Left forelimb (tissue), 1 donor: Measurements from ENCODE around the gene NDUFS8.

Source experiments
- DNase-seq: peaks from one replicate; pipeline ENCODE4 v3.0.0-alpha.2; 2018; ENCODE audit warnings: low spot score

Gene NDUFS8

DNA sequence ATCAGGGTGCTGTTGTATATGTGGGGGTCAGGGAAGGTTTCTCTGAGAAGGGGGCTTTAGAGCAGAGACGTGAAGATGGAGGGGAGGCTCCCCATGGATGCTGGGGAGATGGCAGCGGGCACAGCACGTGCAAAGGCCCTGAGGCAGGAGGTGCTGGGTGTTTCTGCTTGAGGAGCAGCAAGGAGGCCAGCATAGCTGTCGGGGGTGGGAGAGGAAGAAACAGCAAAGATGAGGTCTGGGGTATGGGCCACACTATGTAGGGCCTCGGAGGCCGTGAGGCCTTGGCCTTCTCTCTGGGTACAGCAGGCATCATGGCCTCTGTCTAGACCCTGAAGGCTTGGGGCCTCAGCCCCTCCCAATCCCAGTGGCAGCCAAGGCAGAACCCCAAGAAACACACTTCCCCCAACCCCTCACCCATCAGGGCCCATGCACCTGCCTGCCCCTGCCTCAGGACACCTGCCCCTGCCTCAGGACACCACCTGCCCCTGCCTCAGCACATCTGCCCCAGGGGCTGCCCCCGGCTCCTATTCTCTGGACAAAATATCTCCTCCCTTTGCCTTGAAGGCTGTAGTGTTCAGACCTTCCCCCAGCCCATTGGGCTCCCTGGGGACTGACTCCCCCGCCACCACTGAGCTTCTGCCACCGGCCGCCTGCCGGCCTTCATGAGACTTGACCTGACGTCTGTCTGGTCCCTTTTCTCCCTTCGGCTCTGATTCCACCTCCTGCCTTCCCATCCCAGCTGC, 14.1 kb upstream of the NDUFS8 start:
- no peak for DNase-seq

DNA sequence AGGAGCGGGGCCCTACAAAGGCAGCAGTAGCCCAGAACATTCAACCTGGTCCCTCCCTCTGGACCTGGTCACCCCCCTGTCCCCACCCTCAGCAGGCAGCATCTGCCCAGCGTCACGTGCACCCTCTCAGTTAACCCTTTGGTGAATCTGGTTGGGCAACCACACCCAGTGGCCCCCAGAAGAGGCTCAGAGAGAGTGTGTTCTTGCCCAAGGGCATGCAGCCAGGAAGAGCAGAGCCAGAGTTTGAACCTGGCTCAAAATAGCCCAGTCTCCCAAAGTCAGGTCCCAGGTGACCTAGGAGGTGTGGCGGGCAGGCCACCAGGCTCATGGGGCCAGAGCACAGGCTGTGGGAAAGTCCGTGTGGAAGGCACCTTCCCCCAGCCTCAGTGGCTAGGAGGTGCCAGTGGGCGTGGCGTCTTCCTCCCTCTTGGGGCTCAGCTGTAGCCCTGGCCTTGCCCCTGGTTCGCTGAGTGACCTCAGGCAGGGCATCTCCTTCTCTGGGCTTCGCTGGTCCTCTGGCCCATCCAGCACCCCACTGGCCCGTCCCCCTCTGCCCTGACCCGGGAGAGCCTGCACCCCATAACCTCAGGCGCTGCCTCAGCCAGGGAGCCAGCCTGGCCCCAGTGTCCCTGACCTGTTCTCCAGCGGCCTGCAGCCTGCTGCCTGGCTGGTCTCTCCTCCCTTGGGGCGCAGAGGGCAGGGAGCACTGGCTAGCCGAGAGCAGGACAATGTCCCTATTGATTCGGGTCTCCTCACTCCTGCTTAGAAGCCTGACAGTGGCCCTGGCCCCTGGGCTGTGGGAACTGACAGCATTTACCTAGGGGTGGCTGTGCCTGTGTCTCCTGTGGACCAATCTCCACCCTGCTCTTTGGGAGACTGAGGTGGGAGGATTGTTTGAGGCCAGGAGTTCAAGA, 13.3 kb upstream of the NDUFS8 start:
- DNase-seq, result no peak

DNA sequence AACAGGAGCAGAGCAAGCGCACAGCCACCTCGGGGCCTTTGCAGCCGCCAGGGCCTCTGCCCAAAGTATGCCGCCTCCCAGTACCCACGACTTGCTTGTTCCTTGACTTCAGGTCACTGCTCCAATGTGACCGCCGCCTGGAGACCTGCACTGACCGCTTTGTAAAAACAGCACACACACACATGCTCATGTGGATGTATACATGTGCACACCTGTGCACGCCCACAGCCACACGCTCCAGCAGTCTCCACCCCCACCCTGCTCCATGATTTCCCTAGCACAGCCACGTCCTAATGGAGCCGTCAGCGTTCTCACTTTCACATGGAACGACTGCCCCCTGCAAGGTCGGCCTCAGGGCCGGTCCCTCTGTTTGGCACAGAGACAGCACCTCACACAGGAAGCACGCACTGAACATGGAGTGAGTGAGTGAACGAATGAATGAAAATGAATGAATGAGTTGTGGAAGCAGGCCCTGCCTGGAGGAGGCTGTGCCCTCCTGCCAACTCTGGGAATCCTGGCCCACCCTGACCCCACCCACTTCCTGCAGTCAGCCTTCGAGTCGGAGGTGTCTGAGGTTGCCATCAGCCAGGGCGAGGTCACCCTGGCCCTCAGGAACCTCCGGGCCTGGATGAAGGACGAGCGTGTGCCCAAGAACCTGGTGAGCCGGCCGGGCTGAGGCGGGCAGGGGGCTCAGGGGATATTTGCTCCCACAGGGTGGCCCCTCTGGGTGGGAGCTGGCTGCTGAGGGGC, 12.3 kb upstream of the NDUFS8 start:
- no peak for DNase-seq

DNA sequence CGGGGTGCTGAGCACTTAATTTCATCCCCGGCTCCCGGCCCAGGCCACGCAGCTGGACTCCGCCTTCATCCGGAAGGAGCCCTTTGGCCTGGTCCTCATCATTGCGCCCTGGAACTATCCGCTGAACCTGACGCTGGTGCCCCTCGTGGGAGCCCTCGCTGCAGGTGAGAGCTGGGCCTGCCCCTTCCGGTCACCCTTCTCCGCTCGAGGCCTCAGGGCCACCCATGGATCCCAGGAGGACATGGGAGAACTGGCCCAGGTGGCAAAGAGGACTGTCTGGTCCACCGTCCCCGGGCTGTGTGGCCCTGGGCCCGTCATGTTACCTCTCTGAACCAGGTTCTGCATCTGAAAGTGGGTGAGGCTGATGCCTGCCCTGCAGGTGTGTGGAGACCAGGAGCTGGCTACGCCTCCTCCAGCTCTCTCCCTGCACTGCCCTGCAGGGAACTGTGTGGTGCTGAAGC, 11.7 kb upstream of the NDUFS8 start:
- no peak for DNase-seq

DNA sequence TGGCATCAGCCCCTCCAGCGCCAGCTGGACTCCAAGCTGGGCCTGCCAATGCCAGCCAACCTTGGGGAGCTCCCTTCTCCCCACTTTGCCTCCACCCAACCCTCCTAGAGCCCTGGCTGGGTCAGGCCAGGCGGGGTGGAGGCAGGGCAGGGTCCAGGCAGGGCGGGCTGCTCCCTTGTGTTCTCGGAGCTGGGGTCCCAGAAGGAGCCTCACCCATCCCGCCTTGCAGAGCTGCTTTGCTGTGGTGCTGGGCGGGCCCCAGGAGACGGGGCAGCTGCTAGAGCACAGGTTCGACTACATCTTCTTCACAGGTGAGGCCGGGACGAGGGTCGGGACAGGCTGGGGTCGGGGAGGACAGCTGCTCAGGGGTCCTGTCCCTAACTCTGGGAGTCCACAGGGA, 11.0 kb upstream of the NDUFS8 start:
- no peak for DNase-seq

DNA sequence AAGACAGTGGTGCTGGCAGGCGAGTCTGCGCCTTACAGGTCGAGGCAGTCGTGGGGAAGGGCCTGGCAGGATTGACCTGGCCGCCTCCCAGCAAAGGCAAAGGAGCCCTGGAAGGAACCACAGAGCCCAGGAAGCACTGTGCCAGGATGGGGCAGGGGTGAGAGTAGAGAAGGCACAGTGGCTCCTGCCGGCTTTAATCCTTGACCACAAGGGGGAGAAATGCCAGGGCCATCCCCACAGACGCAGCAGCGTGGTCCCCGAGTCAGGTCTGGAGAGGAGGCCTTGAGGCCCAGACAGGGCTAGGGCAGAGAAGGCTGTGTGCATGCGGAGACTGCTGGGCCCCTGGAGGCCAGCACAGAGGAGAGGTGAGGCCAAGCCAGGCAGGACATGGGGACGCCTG, 9.9 kb upstream of the NDUFS8 start:
- DNase-seq, result no peak

DNA sequence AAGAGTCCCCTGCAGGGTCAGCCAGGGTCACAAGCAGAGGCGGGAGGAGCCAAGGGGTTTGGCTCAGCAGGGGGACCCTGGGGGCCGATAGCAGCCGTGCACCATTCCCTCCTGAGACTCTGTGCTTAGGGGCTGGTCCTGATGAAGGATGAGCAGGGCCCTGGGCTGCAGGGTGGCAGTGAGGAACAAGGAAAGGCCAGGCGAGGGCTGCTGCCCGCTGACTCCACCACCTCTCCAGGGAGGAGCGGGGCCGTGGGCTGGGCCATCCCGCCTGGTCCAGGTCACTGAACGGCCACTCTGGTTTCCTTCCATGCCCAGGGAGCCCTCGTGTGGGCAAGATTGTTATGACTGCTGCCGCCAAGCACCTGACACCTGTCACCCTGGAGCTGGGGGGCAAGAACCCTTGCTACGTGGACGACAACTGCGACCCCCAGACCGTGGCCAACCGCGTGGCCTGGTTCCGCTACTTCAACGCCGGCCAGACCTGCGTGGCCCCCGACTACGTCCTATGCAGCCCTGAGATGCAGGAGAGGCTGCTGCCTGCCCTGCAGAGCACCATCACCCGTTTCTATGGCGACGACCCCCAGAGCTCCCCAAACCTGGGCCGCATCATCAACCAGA, 9.2 kb upstream of the NDUFS8 start:
- DNase-seq, result no peak

DNA sequence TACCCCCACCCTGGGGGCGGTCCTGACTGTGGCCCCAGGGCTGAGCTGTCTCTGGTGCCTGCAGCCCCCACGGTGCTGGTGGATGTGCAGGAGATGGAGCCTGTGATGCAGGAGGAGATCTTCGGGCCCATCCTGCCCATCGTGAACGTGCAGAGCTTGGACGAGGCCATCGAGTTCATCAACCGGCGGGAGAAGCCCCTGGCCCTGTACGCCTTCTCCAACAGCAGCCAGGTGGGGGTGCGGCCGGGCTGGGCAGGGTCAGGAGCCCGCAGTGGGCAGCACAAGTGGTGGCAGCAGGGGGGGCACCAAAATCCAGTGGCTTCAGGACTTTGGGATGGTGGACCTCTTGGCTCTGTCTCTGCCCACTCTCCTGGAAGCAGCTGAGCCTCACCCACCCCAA, 8.0 kb upstream of the NDUFS8 start:
- no peak for DNase-seq

DNA sequence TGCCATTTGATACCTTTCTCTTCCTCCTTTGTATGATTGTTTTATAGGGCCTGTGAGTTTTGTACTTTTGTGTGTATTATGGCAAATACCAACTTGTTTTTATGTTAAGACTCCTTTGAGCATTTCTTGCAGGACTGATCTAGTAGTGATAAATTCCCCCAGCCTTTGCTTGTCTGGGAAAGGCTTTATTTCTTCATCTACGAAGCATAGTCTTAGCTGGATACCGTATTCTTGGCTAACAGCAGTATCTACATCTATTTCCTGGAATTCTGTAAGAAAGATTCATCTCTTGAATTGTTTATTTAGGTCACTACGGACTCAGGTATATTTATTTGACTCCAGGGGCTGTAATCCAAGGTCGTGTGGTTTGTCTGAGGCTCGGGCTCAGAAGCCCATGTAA, 6.0 kb upstream of the NDUFS8 start:
- DNase-seq, result no peak

DNA sequence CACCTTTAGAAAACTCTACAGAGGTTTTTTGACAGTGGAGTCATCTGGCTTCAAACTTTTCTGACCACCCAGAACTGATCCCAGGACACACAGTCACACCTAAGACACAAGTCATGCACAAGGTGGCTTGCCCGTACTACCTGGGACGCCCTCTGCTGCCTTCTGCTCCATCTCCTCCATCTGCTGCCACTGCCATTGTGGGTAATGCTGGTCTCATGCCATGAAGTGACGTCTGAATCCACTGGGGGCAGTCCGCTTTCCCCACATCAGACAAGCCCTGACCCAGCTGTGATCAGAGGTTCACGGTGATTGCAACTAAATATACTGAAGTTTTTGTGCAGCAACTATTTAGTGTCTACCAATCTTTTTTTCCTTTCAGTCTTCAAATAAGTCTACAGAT, 5.4 kb upstream of the NDUFS8 start:
- DNase-seq, result no peak

DNA sequence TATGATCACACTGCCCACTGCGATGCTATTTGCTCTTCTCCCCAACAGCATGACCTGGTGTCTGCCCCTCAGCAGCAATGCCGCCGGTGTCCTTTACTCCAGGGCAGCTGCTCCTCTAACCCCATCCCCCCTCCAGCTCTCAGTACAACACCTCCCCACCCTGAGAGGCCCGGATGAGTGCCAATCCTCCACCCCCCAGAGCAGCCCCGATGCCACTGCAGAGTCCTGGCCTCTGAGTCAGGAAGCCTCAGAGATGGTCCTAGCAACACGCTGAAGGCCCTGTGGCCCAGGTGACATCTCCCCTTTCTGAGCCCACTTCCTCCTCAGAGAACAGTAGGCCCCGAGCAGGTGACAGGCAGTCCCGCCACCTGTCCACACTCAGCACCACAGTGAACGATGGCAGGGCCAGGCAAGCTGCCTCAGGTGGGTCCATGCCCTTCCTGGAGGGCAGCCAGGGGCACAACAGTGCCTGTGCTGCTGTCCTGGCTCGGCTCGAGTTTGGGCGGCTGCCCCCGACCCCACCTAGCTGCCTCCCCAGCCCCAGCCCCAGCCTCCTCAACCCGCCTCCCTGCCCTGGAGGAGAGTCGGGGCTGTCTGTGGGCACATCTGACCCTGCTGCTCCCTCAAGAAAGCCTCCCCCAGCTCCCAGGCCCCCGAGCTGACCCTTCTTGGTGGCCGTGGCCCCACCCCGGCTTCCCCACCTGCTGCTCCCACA, 3.9 kb upstream of the NDUFS8 start:
- DNase-seq, result no peak

DNA sequence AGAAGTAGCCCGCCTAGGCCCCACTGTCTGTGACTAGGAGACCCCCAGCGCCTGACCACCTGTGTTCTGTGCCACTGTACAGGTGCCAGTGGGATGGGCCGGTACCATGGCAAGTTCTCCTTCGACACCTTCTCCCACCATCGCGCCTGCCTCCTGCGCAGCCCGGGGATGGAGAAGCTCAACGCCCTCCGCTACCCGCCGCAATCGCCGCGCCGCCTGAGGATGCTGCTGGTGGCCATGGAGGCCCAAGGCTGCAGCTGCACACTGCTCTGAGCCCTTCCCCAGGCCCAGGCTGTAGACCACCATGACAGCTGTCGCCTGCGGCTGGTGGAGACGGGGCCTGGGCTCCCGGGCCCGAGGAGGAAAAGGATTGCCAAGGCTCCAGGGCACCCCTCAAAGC, 2.8 kb upstream of the NDUFS8 start:
- DNase-seq, result no peak

DNA sequence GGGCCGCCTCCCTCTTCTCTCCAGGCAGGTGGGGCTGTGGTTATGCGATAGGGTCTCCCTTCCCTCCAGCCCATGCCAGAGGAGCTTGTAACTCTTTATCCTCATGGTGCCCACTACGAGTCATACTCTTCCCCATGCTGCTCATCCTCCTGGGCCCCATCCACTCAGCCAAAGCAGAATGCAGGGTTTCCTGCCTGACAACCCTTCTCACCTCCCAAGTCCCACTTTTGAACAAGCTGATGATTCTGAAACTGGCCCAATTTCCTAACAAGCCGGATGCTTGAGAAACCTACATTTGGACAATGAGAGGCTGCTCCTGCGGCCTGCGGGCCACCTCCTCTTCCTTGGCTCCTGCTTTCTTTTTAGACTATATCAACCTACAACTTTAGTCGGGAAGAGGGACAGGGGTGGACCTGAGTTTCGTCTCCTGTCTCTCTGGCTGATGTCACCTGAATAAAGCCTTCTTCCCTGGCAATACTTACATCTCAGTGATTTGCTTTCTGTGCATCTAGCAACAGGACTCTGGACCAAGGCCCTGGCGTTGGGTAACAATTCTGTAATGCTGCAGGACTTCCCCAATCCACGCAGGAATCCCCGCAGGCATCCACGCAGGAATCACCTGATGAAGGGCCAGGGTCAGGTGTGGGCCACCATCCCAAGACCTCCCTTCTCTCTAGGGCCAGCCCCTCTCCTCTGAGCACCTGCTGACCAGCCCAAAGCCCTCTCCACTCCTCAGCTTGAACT, 1.5 kb upstream of the NDUFS8 start:
- DNase-seq, result no peak

DNA sequence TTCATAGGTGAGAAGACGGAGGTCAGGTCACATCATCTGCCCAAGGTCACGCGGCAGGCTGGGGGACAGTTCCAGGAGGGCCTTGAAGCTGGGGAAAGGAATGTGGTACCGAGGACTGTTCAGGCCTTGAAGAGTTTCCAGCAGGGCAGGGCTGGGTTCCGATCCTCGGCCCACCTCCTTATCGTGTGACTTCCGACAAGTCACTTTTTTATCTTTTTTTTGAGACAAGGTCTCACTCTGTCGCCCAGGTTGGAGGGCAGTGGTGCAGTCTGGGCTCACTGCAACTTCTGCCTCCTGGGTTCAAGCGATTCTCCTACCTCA, 623 bp downstream of the NDUFS8 start:
- no peak for DNase-seq

DNA sequence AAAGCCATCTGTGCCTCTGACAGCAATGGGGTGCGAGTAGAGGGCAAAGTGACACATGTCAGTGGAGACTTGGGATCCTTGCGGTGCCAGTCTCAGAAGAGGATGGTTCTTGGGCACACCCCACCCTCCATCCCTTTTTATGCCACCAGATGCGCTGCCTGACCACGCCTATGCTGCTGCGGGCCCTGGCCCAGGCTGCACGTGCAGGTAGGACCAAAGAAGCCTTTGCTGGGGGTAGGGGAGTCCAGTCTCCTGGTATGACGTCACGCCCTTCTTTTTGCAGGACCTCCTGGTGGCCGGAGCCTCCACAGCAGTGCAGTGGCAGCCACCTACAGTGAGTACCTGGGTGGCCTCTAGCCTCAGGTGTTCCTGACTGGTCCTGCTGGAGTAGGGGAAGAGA, 1.5 kb downstream of the NDUFS8 start:
- DNase-seq, result no peak

DNA sequence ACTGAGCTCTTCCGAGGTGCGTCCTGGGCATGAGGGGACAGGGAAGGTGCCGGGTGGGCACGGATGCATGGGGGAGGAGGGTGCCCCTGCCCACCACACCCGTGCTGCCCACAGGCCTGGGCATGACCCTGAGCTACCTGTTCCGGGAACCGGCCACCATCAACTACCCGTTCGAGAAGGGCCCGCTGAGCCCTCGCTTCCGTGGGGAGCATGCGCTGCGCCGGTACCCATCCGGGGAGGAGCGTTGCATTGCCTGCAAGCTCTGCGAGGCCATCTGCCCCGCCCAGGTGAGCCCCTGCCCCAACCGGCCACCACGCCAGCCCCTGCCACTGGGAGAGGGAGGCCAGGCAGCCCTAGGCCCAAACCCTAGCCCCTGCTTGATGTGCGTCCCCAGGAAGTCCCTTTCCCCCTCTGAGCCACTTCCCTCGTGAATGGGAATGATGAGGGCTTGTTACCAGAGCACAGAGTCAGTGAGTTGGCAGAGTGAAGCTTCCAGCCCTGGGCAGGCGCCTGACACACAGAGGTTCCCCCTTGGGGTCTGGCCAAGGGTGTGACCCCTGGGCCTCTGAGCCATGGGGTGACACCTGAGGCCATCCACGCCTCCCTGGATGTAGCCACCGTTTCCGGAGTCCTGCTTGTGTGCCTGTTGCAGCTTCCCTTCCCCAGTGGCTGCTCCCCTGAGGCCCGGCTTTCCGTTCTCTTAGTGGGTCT, 2.7 kb downstream of the NDUFS8 start:
- no peak for DNase-seq

DNA sequence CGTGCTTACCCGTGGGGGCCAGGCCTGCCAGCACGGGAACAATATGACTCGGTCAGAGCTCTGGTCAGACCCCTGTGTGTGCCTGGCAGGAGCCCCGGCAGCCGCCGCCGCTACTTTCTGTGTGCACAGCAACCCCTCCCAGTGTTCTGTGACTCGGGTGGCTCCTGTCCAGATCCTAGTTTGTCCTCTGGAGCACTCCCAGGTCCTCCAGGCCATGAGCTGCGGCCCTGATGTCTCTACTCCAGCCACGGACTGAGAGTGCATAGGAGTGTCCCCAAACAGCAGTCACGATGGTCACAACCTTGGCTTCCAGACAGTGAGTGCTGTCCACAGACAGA, 3.2 kb downstream of the NDUFS8 start:
- DNase-seq, result no peak

DNA sequence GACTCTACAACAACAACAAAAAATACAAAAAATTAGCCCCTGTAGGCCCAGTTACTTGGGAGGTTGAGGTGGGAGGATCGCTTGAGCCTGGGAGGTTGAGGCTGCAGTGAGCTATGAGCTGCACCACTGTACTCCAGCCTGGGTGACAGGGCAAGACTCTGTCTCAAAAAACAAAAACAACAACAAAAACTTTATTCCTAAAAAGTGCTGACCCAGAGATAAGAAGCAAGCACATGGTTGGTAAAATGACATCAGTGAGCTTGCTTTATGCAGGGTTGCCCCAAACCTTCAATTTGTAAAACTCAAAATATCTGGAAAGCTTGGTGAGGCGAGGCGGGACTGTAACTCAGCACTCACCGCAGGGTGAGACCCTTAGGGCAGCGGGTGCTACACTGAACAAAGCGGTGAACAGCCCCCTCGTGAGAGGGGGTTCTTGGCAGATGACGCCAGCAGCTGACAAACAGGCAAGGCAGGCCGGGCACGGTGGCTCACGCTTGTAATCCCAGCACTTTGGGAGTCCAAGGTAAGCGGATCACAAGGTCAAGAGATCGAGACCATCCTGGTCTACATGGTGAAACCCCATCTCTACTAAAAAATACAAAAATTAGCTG, 4.9 kb downstream of the NDUFS8 start:
- no peak for DNase-seq

DNA sequence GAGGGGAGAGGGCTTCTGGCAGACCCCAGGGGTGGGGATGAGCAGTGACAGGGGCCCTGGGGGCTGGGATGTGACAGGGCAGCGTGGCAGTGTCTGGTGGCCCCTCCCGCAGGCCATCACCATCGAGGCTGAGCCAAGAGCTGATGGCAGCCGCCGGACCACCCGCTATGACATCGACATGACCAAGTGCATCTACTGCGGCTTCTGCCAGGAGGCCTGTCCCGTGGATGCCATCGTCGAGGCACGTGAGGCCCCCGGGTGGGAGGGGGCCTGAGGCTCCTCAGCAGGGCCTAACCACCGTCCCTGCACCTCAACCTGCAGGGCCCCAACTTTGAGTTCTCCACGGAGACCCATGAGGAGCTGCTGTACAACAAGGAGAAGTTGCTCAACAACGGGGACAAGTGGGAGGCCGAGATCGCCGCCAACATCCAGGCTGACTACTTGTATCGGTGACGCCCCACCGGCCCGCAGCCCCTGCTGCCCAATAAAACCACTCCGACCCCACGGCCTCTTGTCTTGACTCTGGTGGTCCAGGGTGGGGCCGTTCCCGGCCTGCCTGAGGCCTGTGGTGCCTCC, 5.7 kb downstream of the NDUFS8 start:
- no peak for DNase-seq
